HG02943 (cell line): ENCODE data around the gene ZNF608.

ENCODE experiments used
- ATAC-seq: cut with Tn5 transposase; IDR thresholded peaks from one replicate; pipeline ENCODE4 v1.9.1; 2021; ENCODE audit warnings: mild to moderate bottlenecking, low read depth, moderate library complexity; ENCODE audit not compliant: unreplicated experiment

Gene ZNF608

GRCh38 chr5:124740071-124740470 lies 6.4 kb downstream of the ZNF608 start:
- no peak for ATAC-seq

GRCh38 chr5:124739634-124740025 lies 6.8 kb downstream of the ZNF608 start:
- ATAC-seq = no peak

GRCh38 chr5:124738681-124739633 lies 7.5 kb downstream of the ZNF608 start:
- no peak for ATAC-seq

GRCh38 chr5:124737651-124738050 lies 8.8 kb downstream of the ZNF608 start:
- ATAC-seq = no peak

- no peak for ATAC-seq
Observed at GRCh38 chr5:124736805-124737188, 9.6 kb downstream of the ZNF608 start.

DNA sequence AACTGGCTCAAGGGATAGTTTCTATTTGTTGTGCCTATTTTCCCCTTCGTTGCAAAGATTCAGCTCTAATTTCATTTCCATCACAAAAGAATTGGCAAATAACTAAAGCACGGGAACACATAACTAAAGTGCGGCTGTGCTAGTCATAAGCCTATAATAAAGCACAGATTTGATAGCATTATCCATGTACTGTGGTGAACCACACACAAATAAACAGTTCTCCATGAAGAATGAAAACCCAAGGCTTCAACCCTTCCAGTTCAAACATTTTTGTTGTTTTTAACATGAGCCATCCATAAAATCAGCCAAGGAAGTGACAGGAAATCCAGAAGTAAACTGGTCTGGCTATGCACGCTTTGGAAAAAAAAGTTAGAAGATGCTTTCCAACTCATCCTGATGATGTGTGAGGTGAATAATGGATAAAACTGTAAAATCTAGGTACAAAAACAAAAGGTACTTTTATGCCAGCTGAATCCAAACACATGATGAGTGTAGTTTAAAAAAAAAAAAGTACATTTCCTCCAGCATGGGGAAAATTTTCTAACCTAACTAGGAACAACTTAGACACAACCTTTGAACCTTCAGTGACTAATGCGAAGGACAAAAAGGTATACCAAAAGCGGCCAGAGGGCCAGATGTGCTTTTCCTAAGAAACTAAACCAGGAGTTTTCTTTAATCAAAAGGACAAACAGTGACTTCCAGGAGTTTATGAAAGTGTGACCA lies 10.2 kb downstream of the ZNF608 start:
- ATAC-seq = no peak

DNA sequence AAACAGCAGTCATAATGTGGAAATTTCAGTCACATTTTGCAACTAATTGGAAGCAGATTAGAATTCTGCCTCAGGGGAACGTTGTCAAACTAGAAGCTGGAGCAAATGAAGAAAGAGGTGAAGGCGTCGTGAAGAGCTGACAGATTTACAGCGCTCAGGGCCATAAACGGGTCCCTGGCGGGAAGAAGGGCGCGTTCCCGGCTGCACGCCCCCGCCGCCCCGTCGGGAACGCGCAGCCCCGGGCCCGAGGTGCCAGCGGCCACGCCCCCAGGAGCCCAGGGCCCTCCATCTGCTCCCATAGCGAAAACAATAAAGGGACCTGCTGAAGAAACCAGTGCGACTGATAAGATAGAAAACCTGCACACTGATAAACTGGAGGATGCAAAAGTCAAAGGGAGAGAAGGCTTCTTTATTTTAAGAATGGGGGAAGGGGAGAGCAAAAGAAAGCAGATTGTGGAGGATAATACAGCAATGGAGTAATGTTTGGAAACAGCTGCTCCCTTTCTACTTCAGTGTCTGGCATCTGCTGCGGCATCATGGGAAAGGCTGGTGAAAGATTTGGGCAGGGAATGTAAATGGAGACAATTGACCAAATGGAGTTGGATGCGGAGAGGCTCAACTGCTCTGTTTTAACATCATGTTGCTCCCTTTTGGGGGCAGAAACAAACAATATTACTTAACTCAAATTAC lies 11.1 kb downstream of the ZNF608 start:
- ATAC-seq = no peak

DNA sequence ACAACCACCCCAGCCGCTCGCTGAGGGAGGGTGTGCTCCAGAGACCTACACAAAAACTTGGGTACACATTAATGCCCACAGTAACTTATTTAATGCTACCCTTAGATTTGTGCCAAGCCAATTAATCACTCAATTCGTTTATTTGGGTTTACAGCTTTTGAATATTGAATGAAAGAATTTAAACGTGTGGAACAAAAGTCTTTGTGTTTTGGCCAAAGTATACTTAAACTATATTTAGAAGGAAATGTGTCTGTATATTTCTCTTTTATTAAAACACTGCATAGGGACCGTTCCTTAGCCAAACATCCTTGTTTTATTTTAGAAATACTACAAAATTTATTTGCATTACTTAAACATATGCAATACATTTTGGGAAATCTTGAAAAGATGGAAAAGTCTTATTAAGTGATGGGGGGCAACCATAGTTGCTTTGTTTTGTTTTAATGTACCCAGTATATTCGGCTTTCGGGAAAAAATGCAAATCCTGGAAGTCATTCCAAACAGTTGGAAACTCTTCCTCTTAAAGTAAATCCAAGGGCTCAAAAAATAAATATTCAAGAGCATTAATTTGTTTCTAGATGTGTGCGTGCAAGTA lies 11.8 kb downstream of the ZNF608 start:
- ATAC-seq = no peak

DNA sequence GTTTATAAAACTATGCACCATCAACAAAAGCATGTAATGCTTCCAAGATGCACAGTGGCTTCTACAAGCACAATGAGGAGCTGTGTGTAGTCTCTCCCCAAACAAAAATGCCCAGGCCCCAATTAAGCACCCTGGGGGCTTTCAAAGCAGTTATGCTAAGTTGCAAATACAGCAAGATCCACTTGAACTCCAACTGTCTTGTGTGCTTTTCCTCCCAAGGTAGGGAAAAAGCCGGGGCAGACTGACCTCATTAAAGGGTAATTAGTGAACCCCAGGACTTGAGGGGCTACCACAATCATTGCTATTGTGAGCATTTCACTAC lies 13.1 kb downstream of the ZNF608 start:
- ATAC-seq = no peak

- ATAC-seq = no peak
Observed at GRCh38 chr5:124732428-124733328, 13.8 kb downstream of the ZNF608 start.

DNA sequence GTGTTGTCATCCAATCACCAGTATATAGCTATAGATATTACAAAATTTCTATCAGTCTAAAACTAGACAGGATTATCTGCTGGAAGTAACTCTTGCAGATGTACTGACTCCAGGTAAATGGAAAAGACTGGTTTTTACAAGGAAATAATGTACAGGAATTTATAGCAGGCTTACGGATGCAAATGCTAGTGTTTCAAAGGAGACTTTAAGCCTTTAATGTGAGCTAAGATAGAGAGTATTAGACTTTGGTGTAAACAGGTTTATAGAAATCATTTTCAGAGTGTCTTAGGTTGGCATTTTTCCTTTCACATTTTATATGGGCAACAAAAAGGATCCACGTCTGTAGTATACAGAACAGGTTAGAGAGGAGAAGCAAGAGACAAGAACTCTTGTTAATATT lies 16.1 kb downstream of the ZNF608 start:
- ATAC-seq = no peak

- no peak for ATAC-seq
Observed at GRCh38 chr5:124729720-124730359, 16.6 kb downstream of the ZNF608 start.

DNA sequence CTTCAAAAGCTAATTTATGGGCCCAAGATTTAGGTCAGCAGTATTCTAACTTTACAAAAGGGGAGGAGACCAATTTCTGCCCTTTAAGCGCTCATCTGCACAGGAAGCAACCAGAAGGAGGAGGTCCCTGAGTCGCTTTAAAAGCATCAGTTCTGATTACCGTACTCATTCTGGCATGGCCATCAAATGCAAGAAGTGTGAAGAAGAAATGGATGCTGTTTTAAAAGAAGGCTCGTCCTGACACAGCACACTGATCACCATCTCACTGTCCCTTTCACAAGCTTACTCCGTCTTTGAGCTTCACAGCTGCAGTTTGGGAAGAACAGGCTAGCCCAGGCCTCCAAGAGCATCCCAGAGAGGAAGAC lies 17.5 kb downstream of the ZNF608 start:
- ATAC-seq = no peak

DNA sequence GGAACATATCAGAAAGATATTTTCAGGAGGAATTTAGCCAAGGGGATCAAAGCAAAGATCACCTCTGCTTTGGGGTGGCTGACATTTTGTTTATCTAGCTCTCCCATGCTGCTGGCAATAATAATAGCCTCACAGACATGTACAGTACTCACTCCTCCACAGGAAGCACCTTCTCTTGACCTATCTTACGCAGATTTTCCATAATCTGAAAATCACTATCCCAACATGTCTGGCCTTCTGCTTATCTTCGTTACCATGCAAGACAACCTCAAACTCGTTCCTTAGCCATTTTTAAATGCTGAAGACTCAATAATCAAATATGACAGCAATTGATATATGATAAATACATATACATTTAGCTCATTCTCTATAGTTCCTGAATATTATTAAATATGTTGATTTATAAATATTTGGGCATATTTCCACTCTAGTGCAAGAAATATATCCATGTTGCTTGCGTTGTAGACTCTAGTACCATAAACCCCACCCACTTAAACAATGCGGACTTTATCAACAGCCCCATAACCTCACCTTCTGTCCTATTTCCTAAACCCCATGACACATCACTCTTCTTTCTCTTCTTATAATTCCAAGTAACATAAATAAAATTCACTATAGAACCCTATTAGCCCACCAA lies 18.0 kb downstream of the ZNF608 start:
- no peak for ATAC-seq

- no peak for ATAC-seq
Observed at GRCh38 chr5:124726631-124727362, 19.6 kb downstream of the ZNF608 start.

- no peak for ATAC-seq
Observed at GRCh38 chr5:124725622-124726258, 20.7 kb downstream of the ZNF608 start.

- no peak for ATAC-seq
Observed at GRCh38 chr5:124725040-124725434, 21.4 kb downstream of the ZNF608 start.
